ENCODE measurements around the gene CTNNA3. TPM values are rescaled to one million over a fixed set of nuclear protein-coding genes. Genes with fewer than 3 reads are reported as not detected.
"Not testable (repeated sequence)": the region's sequence is repeated elsewhere in the genome, so short reads cannot be mapped to it uniquely, and the experiment has no call there.

Gene CTNNA3
- total RNA-seq, 1 donor from 2014 or later = 3.3 TPM

DNA sequence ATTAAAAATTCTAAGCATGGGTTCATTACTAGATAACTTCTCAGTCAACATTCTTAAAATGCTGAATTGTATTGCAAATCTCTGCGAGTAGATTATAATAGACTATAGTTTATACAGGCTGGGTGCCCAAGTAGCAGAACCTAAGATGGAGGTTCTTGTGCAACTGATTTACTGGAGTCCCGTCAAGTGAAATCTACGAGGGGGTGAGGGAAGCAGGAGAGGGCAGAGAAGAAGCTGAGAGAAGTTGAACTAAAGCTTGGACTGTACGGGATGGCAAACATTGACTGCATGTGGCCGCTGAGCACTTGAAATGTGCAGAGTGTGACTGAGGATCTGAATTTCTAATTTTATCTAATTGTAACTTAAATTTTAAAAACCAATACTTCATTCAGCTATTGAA lies 124.5 kb downstream of the CTNNA3 start:
- Mint-ChIP-seq H3K36me3 (ENCODE audit: unreplicated experiment) (no peaks in the 10 kb centered on the region), H3K9me3 (ENCODE audit: unreplicated experiment) (no peaks in the 10 kb centered on the region), H3K4me3 (ENCODE audit: unreplicated experiment) (no peak overlapping the region), H3K4me1 (ENCODE audit: low read depth, unreplicated experiment) (no peaks in the 10 kb centered on the region), H3K27me3 (ENCODE audit: unreplicated experiment) (peaks cover 2% of the 10 kb centered on the region), H3K27ac (ENCODE audit: unreplicated experiment) (no peak overlapping the region)
- no peak for DNase-seq
- TF ChIP-seq CTCF (IDR thresholded peaks at IDR 0.05; ENCODE audit: partially characterized antibody, unreplicated experiment) = no peak

DNA sequence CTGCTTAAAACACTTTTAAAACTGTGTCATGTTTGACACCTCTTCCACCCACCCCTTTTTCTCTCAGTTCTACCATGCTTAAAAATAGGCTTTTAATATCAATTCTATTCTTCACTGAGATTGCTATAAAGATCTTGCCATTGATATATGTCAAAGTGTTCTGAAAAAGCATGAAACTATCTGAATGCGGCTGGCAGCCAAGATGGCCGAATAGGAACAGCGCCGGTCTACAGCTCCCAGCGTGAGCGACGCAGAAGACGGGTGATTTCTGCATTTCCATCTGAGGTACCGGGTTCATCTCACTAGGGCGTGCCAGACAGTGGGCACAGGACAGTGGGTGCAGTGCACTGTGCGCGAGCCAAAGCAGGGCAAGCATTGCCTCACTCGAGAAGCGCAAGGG lies 137.7 kb downstream of the CTNNA3 start:
- not testable (repeated sequence) for DNase-seq; H3K4me1 Mint-ChIP-seq (ENCODE audit: low read depth, unreplicated experiment); H3K9me3 Mint-ChIP-seq (ENCODE audit: unreplicated experiment); H3K27me3 Mint-ChIP-seq (ENCODE audit: unreplicated experiment); H3K27ac Mint-ChIP-seq (ENCODE audit: unreplicated experiment); H3K4me3 Mint-ChIP-seq (ENCODE audit: unreplicated experiment)
- peaks cover 13% of the 10 kb centered on the region for H3K36me3 Mint-ChIP-seq (ENCODE audit: unreplicated experiment)

DNA sequence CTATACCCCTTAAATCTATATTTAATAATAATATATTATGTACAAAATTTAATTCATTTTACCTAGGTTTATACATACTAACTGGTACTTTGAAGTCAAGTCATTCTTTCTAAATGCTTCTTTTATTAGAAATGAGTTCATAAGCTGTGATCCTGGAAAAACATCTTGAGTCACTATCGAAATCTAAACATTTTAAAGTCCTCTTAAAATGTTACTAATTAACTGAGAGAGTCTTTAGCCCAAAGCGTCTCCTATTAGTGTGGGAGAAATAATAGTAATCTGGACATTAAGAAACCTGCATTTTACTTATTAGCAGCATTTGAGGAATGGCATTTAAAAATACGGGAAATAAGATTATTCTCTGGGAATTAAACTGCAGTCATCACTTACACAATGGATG lies 142.7 kb downstream of the CTNNA3 start:
- H3K36me3 Mint-ChIP-seq (ENCODE audit: unreplicated experiment) = peaks cover 5% of the 10 kb centered on the region
- no peak overlapping the region for H3K4me3 Mint-ChIP-seq (ENCODE audit: unreplicated experiment)

GRCh38 chr10:67550838-67551402 lies 145.1 kb downstream of the CTNNA3 start:
- no peak for DNase-seq
- Mint-ChIP-seq H3K4me1 (ENCODE audit: low read depth, unreplicated experiment) (peaks cover 3% of the 10 kb centered on the region), H3K27me3 (ENCODE audit: unreplicated experiment) (no peaks in the 10 kb centered on the region), H3K36me3 (ENCODE audit: unreplicated experiment) (no peaks in the 10 kb centered on the region), H3K9me3 (ENCODE audit: unreplicated experiment) (no peaks in the 10 kb centered on the region), H3K27ac (ENCODE audit: unreplicated experiment) (no peak overlapping the region), H3K4me3 (ENCODE audit: unreplicated experiment) (no peak overlapping the region)
- TF ChIP-seq CTCF (IDR thresholded peaks at IDR 0.05; ENCODE audit: partially characterized antibody, unreplicated experiment) = no peak

More for the DNA sequence above, 142.7 kb downstream of the CTNNA3 start:
- TF ChIP-seq CTCF (IDR thresholded peaks at IDR 0.05; ENCODE audit: partially characterized antibody, unreplicated experiment) = no peak
- DNase-seq = no peak
- Mint-ChIP-seq H3K9me3 (ENCODE audit: unreplicated experiment) (peaks cover 3% of the 10 kb centered on the region), H3K27me3 (ENCODE audit: unreplicated experiment) (no peaks in the 10 kb centered on the region), H3K4me1 (ENCODE audit: low read depth, unreplicated experiment) (peaks cover 3% of the 10 kb centered on the region), H3K27ac (ENCODE audit: unreplicated experiment) (no peak overlapping the region)

- DNase-seq = no peak
- peaks cover 3% of the 10 kb centered on the region for H3K4me1 Mint-ChIP-seq (ENCODE audit: low read depth, unreplicated experiment)
- no peak overlapping the region for H3K27ac Mint-ChIP-seq (ENCODE audit: unreplicated experiment)
- no peak overlapping the region for H3K4me3 Mint-ChIP-seq (ENCODE audit: unreplicated experiment)
- H3K36me3 Mint-ChIP-seq (ENCODE audit: unreplicated experiment) = no peaks in the 10 kb centered on the region
- TF ChIP-seq CTCF (IDR thresholded peaks at IDR 0.05; ENCODE audit: partially characterized antibody, unreplicated experiment) = no peak
- H3K9me3 Mint-ChIP-seq (ENCODE audit: unreplicated experiment) = no peaks in the 10 kb centered on the region
- no peaks in the 10 kb centered on the region for H3K27me3 Mint-ChIP-seq (ENCODE audit: unreplicated experiment)
Measured at GRCh38 chr10:67550046-67550445, 145.9 kb downstream of the CTNNA3 start.
